NCI-H345 treated with DMSO at 0.1 percent for 48 hours (cell line): ENCODE results near the gene OLFML3.

Experiments
- DNase-seq: peaks from one replicate; lab custom pipeline; 2025; ENCODE audit not compliant: unreplicated experiment; lab: John Stamatoyannopoulos, UW

Gene OLFML3

GRCh38 chr1:114024049-114024448, 44.8 kb downstream of the OLFML3 start:
- DNase-seq, result no peak

- DNase-seq, result no peak
These were observed 46.5 kb downstream of the OLFML3 start for GRCh38 chr1:114025609-114026401.

GRCh38 chr1:114026797-114027196, 47.5 kb downstream of the OLFML3 start:
- no peak for DNase-seq
